Esophagus muscularis mucosa (tissue), 4 donors: ENCODE data around the gene DEK.

ENCODE experiments used
- EP300 ChIP-seq: sonication (generic); formaldehyde crosslinking; IDR thresholded peaks from one replicate; pipeline ENCODE4 v1.6.1; 2017; ENCODE audit warnings: antibody characterized with exemption
- POLR2A ChIP-seq: fragments of 450-650 bp; IDR thresholded peaks from one replicate; pipeline ENCODE4 v1.6.1; 2017; ENCODE audit warnings: antibody characterized with exemption, moderate library complexity, mild to moderate bottlenecking, low read depth
- TF ChIP-seq, protein P1 (sequence below), 3 experiments: fragments of 200-600 bp in 2 of 3; fragments of 450-650 bp in 1 of 3; sonication (generic) in 2 of 3; IDR thresholded peaks; one replicate each; pipeline ENCODE4 v1.5.1; 2017 to 2019; ENCODE audit warnings: antibody characterized with exemption in 3 of 3, mild to moderate bottlenecking in 2 of 3, moderate library complexity in 1 of 3

DNA sequence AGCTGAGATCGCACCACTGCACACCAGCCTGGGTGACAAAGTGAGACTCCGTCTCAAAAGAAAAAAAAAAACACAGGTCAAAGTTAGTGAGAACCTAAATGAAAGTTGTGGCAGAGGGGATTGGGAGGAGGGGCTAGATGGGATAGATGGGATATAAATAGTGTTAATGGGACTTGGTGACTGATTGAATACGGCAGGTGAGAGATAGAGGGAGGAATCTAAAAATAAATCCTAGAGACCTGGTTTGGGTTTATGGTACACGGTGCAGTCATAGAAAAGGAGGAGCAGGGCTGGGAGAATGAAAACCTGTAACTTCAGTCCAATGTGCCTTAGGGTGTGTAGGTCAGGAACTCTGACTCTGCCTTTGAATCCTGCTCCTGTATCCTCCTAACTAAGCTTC lies 25.0 kb upstream of the DEK start:
- TF ChIP-seq, protein P1, sequence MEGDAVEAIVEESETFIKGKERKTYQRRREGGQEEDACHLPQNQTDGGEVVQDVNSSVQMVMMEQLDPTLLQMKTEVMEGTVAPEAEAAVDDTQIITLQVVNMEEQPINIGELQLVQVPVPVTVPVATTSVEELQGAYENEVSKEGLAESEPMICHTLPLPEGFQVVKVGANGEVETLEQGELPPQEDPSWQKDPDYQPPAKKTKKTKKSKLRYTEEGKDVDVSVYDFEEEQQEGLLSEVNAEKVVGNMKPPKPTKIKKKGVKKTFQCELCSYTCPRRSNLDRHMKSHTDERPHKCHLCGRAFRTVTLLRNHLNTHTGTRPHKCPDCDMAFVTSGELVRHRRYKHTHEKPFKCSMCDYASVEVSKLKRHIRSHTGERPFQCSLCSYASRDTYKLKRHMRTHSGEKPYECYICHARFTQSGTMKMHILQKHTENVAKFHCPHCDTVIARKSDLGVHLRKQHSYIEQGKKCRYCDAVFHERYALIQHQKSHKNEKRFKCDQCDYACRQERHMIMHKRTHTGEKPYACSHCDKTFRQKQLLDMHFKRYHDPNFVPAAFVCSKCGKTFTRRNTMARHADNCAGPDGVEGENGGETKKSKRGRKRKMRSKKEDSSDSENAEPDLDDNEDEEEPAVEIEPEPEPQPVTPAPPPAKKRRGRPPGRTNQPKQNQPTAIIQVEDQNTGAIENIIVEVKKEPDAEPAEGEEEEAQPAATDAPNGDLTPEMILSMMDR (IDR thresholded peaks at IDR 0.05), result no peak
- TF ChIP-seq POLR2A, result no peak
- TF ChIP-seq EP300, result no peak
